HEK293 (cell line): ENCODE measurements around the gene CABCOCO1.

ENCODE experiments used
- CTCF ChIA-PET: fragments of 350-600 bp; formaldehyde crosslinking; extraction: SDS; loops from one replicate; lab custom pipeline; 2021; ENCODE audit warnings: antibody characterized with exemption; lab: Yijun Ruan, JAX
- POLR2A ChIA-PET: fragments of 300-600 bp; formaldehyde crosslinking; extraction: SDS; loops from one replicate; lab custom pipeline; 2020; ENCODE audit warnings: antibody characterized with exemption, inconsistent platforms; lab: Yijun Ruan, JAX
- H3K27ac ChIP-seq: fragments of 200-500 bp; sonication (Bioruptor generic); 2 replicates; pipeline ENCODE4 v1.5.1; 2014; ENCODE audit warnings: low read depth, low read length, control low read depth, inconsistent platforms; ENCODE audit errors: extremely low read depth
- H3K36me3 ChIP-seq, 2 experiments: fragments of 200-500 bp in 1 of 2; sonication (Bioruptor generic) in 1 of 2; 1 replicate in 1 of 2; 2 replicates in 1 of 2; pipeline ENCODE4 v1.5.1; 2014 to 2017; ENCODE audit warnings: inconsistent platforms in 2 of 2, low read length in 2 of 2; ENCODE audit not compliant: control insufficient read depth in 2 of 2, insufficient read depth in 1 of 2
- H3K4me1 ChIP-seq: fragments of 200-500 bp; sonication (Bioruptor generic); 2 replicates; pipeline ENCODE4 v1.5.1; 2014; ENCODE audit warnings: mild to moderate bottlenecking, low read length, inconsistent platforms; ENCODE audit not compliant: control insufficient read depth, insufficient read depth
- H3K4me3 ChIP-seq: 2 replicates; pipeline ENCODE4 v1.5.1; 2011; ENCODE audit warnings: low read depth, mild to moderate bottlenecking, control low read depth, low read length, moderate library complexity
- H3K9me3 ChIP-seq: fragments of 200-500 bp; sonication (Bioruptor generic); 2 replicates; pipeline ENCODE4 v1.5.1; 2014; ENCODE audit warnings: low read depth, low read length, inconsistent platforms; ENCODE audit not compliant: control insufficient read depth, insufficient read depth
- AEBP2 ChIP-seq: fragments of 450-650 bp; formaldehyde crosslinking; IDR thresholded peaks from 2 replicates; pipeline ENCODE4 v1.5.1; 2016; ENCODE audit warnings: missing biosample characterization, missing genetic modification characterization, borderline replicate concordance
- ATF2 ChIP-seq: fragments of 450-650 bp; formaldehyde crosslinking; IDR thresholded peaks from 2 replicates; pipeline ENCODE4 v1.5.1; 2016; ENCODE audit warnings: missing biosample characterization, missing genetic modification characterization, low read depth
- GLI2 ChIP-seq: fragments of 450-650 bp; formaldehyde crosslinking; IDR thresholded peaks from 2 replicates; pipeline ENCODE4; 2017; ENCODE audit warnings: missing biosample characterization, missing genetic modification characterization, low read depth, borderline replicate concordance
- HIC1 ChIP-seq: fragments of 450-650 bp; formaldehyde crosslinking; IDR thresholded peaks from 2 replicates; pipeline ENCODE4 v1.5.1; 2016; ENCODE audit warnings: missing biosample characterization, missing genetic modification characterization
- OSR2 ChIP-seq: fragments of 450-650 bp; formaldehyde crosslinking; IDR thresholded peaks from 2 replicates; pipeline ENCODE4 v1.5.1; 2016; ENCODE audit warnings: missing biosample characterization, missing genetic modification characterization
- ZNF248 ChIP-seq: fragments of 450-650 bp; formaldehyde crosslinking; IDR thresholded peaks from 2 replicates; pipeline ENCODE4 v1.5.1; 2017; ENCODE audit warnings: missing biosample characterization, missing genetic modification characterization
- ZNF366 ChIP-seq: fragments of 450-650 bp; formaldehyde crosslinking; conservative IDR thresholded peaks from 2 replicates; pipeline ENCODE4 v1.5.1; 2016; ENCODE audit warnings: missing biosample characterization, missing genetic modification characterization
- ZNF391 ChIP-seq: fragments of 450-650 bp; formaldehyde crosslinking; IDR thresholded peaks from 2 replicates; pipeline ENCODE4 v1.5.1; 2016; ENCODE audit warnings: low read depth, missing biosample characterization, missing genetic modification characterization, borderline replicate concordance
- ZNF416 ChIP-seq: fragments of 450-650 bp; formaldehyde crosslinking; IDR thresholded peaks from 2 replicates; pipeline ENCODE4 v1.5.1; 2016; ENCODE audit warnings: missing biosample characterization, missing genetic modification characterization
- ZNF529 ChIP-seq: fragments of 450-650 bp; formaldehyde crosslinking; IDR thresholded peaks from 2 replicates; pipeline ENCODE4 v1.5.1; 2017; ENCODE audit warnings: missing genetic modification characterization, missing biosample characterization; ENCODE audit not compliant: insufficient replicate concordance
- ZNF629 ChIP-seq: fragments of 450-650 bp; formaldehyde crosslinking; IDR thresholded peaks from 2 replicates; pipeline ENCODE4 v1.5.1; 2017; ENCODE audit warnings: missing biosample characterization, missing genetic modification characterization
- ZNF664 ChIP-seq: fragments of 450-650 bp; formaldehyde crosslinking; IDR thresholded peaks from 2 replicates; pipeline ENCODE4 v1.5.1; 2016; ENCODE audit warnings: missing biosample characterization, missing genetic modification characterization
- ZNF843 ChIP-seq: fragments of 450-650 bp; formaldehyde crosslinking; IDR thresholded peaks from 2 replicates; pipeline ENCODE4 v1.5.1; 2016; ENCODE audit warnings: missing biosample characterization, missing genetic modification characterization
- ZSCAN4 ChIP-seq: fragments of 450-650 bp; formaldehyde crosslinking; IDR thresholded peaks from 2 replicates; pipeline ENCODE4 v1.5.1; 2017; ENCODE audit warnings: missing biosample characterization, missing genetic modification characterization
- TF ChIP-seq, protein P1 (sequence below): fragments of 450-650 bp; formaldehyde crosslinking; IDR thresholded peaks from 2 replicates; pipeline ENCODE4 v1.5.1; 2017; ENCODE audit warnings: missing biosample characterization, missing genetic modification characterization

The CABCOCO1 gene

GRCh38 chr10:61757525-61758397 is 95.0 kb downstream of the CABCOCO1 start (continued):
- TF ChIP-seq ZNF248 (0 out of 2 replicates have a peak, but pooled peaks have one; percentile 82), ZSCAN4 (tag by site-specific recombination) (peak; percentile 97), ZNF664 (tag by site-specific recombination) (no peak)
- TF ChIP-seq, protein P1, sequence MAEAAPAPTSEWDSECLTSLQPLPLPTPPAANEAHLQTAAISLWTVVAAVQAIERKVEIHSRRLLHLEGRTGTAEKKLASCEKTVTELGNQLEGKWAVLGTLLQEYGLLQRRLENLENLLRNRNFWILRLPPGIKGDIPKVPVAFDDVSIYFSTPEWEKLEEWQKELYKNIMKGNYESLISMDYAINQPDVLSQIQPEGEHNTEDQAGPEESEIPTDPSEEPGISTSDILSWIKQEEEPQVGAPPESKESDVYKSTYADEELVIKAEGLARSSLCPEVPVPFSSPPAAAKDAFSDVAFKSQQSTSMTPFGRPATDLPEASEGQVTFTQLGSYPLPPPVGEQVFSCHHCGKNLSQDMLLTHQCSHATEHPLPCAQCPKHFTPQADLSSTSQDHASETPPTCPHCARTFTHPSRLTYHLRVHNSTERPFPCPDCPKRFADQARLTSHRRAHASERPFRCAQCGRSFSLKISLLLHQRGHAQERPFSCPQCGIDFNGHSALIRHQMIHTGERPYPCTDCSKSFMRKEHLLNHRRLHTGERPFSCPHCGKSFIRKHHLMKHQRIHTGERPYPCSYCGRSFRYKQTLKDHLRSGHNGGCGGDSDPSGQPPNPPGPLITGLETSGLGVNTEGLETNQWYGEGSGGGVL (tag by site-specific recombination) = peak; percentile 74

DNA sequence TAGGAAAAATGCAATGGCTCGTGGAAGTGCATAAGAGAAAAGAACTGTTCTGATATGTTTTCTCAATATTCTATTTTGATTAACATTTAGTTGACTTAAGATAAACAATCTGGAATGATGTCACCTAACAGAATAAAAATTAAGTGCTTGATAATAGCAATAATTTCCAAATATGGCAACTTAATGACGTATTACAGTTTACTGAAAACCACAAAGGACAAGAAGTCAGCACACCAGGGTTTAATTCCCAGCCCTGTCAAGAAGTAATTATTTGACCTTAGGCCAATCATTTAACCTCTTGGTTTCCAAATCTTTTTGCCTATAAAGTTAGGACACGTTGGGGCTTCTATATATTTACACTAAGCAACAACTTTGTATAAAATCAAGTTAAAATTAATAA is 95.7 kb downstream of the CABCOCO1 start:
- no peak overlapping the region for H3K4me3 ChIP-seq
- ChIA-PET CTCF (interaction anchor here (1.7 kb wide), 1 partner anchor 8 kb away, joined by 5 read pairs; no protein-coding TSS in a partner anchor), POLR2A (no interaction called here)
- peaks cover 10% of the 10 kb centered on the region for H3K4me1 ChIP-seq
- TF ChIP-seq AEBP2 (tag by site-specific recombination) (no peak), ZNF416 (tag by site-specific recombination) (no peak), ZNF629 (tag by site-specific recombination) (0 out of 2 replicates have a peak, but pooled peaks have one; percentile 17), ZNF529 (tag by site-specific recombination) (no peak), ZNF391 (no peak), ATF2 (tag by site-specific recombination) (peak; percentile 66), GLI2 (tag by site-specific recombination) (no peak), ZNF366 (tag by site-specific recombination) (peak; percentile 38; the same call in 1 of the 2 replicates), OSR2 (tag by site-specific recombination) (no peak), HIC1 (tag by site-specific recombination) (0 out of 2 replicates have a peak, but pooled peaks have one; percentile 31), ZNF843 (0 out of 2 replicates have a peak, but pooled peaks have one; percentile 19)
- no peak overlapping the region for H3K27ac ChIP-seq
- H3K36me3 ChIP-seq = no peaks in the 10 kb centered on the region
- H3K9me3 ChIP-seq = no peaks in the 10 kb centered on the region
